ENCODE data around the gene B9D1.

B9D1 gene

GRCh38 chr17:19315104-19315503 is 47.4 kb downstream of the B9D1 start:
- TF ChIP-seq CTCF (conservative IDR thresholded peaks at IDR 0.05; ENCODE audit: low read depth, low read length) = no peak
- no peaks in the 10 kb centered on the region for H3K79me2 ChIP-seq (ENCODE audit: insufficient read depth, low read depth)
- H3K36me3 ChIP-seq (ENCODE audit: insufficient read depth) = no peaks in the 10 kb centered on the region
- no peak overlapping the region for H3K9ac ChIP-seq
- peaks cover 32% of the 10 kb centered on the region for H3K4me1 ChIP-seq (ENCODE audit: low read depth, poor library complexity, severe bottlenecking)
- H3K27me3 ChIP-seq (ENCODE audit: insufficient read depth, low read depth) = no peaks in the 10 kb centered on the region
- no peak overlapping the region for H2AFZ ChIP-seq (ENCODE audit: low read depth)
- H3K4me2 ChIP-seq = no peak overlapping the region
- no peak overlapping the region for H3K27ac ChIP-seq
- no peak overlapping the region for H3K4me3 ChIP-seq (IDR thresholded peaks at IDR 0.05; ENCODE audit: insufficient read depth, low read depth, low read length)
- no peaks in the 10 kb centered on the region for H4K20me1 ChIP-seq (ENCODE audit: insufficient read depth)

- no peak overlapping the region for H3K27ac ChIP-seq
- no peaks in the 10 kb centered on the region for H3K27me3 ChIP-seq (ENCODE audit: insufficient read depth, low read depth)
- no peak overlapping the region for H3K9ac ChIP-seq
Observed at GRCh38 chr17:19313746-19314651, 48.5 kb downstream of the B9D1 start.

GRCh38 chr17:19313066-19313745 is 49.3 kb downstream of the B9D1 start:
- no peak overlapping the region for H3K27ac ChIP-seq
- H3K36me3 ChIP-seq (ENCODE audit: insufficient read depth) = no peaks in the 10 kb centered on the region
- H3K9ac ChIP-seq = no peak overlapping the region
- H2AFZ ChIP-seq (ENCODE audit: low read depth) = no peak overlapping the region
- no peak for TF ChIP-seq CTCF (conservative IDR thresholded peaks at IDR 0.05; ENCODE audit: low read depth, low read length)
- no peaks in the 10 kb centered on the region for H3K27me3 ChIP-seq (ENCODE audit: insufficient read depth, low read depth)
- no peaks in the 10 kb centered on the region for H4K20me1 ChIP-seq (ENCODE audit: insufficient read depth)
- no peaks in the 10 kb centered on the region for H3K79me2 ChIP-seq (ENCODE audit: insufficient read depth, low read depth)
- peaks cover 38% of the 10 kb centered on the region for H3K4me1 ChIP-seq (ENCODE audit: low read depth, poor library complexity, severe bottlenecking)
- H3K4me2 ChIP-seq = no peak overlapping the region
- no peak overlapping the region for H3K4me3 ChIP-seq (IDR thresholded peaks at IDR 0.05; ENCODE audit: insufficient read depth, low read depth, low read length)

More at GRCh38 chr17:19313746-19314651, 48.5 kb downstream of the B9D1 start:
- TF ChIP-seq CTCF (conservative IDR thresholded peaks at IDR 0.05; ENCODE audit: low read depth, low read length) = no peak
- H3K4me1 ChIP-seq (ENCODE audit: low read depth, poor library complexity, severe bottlenecking) = peaks cover 32% of the 10 kb centered on the region
- H3K4me3 ChIP-seq (IDR thresholded peaks at IDR 0.05; ENCODE audit: insufficient read depth, low read depth, low read length) = no peak overlapping the region
- no peak overlapping the region for H2AFZ ChIP-seq (ENCODE audit: low read depth)
- no peaks in the 10 kb centered on the region for H3K79me2 ChIP-seq (ENCODE audit: insufficient read depth, low read depth)
- H3K36me3 ChIP-seq (ENCODE audit: insufficient read depth) = no peaks in the 10 kb centered on the region
- H3K4me2 ChIP-seq = no peak overlapping the region
- no peaks in the 10 kb centered on the region for H4K20me1 ChIP-seq (ENCODE audit: insufficient read depth)

GRCh38 chr17:19312406-19312805 is 50.1 kb downstream of the B9D1 start:
- Histone ChIP-seq H2AFZ (ENCODE audit: low read depth) (no peak overlapping the region), H3K9ac (no peak overlapping the region), H4K20me1 (ENCODE audit: insufficient read depth) (no peaks in the 10 kb centered on the region), H3K79me2 (ENCODE audit: insufficient read depth, low read depth) (no peaks in the 10 kb centered on the region), H3K36me3 (ENCODE audit: insufficient read depth) (no peaks in the 10 kb centered on the region), H3K4me3 (IDR thresholded peaks at IDR 0.05; ENCODE audit: insufficient read depth, low read depth, low read length) (no peak overlapping the region), H3K27ac (no peak overlapping the region), H3K4me2 (no peak overlapping the region), H3K4me1 (ENCODE audit: low read depth, poor library complexity, severe bottlenecking) (peaks cover 40% of the 10 kb centered on the region), H3K27me3 (ENCODE audit: insufficient read depth, low read depth) (no peaks in the 10 kb centered on the region)
- TF ChIP-seq CTCF (conservative IDR thresholded peaks at IDR 0.05; ENCODE audit: low read depth, low read length) = no peak

Measured in KMS-11 (cell line).